ENCODE data around the gene ITGB3.

The ITGB3 gene

DNA sequence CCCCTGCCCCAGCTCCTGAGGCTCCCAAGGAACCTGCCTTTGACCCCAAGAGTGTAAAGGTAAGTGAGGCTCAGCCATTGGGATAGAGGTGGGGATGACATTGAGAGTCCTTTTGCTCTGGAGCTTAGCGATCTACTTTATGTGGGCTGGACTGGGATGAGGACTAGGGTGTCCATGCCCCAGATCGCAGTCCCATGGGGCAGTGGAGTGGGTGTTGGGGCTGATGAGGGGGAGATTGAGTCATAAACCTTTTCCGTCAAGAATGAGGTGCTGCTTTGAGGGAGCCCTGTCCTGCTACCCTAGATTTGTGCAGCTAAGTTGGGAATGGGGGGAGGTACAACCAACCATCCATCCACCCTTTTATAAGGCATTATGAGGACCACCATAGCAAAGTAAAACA is 44.1 kb upstream of the ITGB3 start:
- Histone ChIP-seq H3K9me3 (ENCODE audit: insufficient read depth, low read length) (no peaks in the 10 kb centered on the region), H3K36me3 (ENCODE audit: low read length) (no peaks in the 10 kb centered on the region), H3K9ac (ENCODE audit: low read length) (no peak overlapping the region), H4K20me1 (ENCODE audit: low read depth, low read length) (no peaks in the 10 kb centered on the region), H3K79me2 (ENCODE audit: insufficient read depth, low read length) (no peaks in the 10 kb centered on the region), H3K27ac (ENCODE audit: low read depth, low read length) (no peak overlapping the region), H3K4me3 (ENCODE audit: insufficient read depth, low read length, poor library complexity, severe bottlenecking) (no peak overlapping the region), H3K9me2 (replicated peaks; ENCODE audit: insufficient read depth, low read length) (no peaks in the 10 kb centered on the region), H2AFZ (ENCODE audit: low read depth, low read length, severe bottlenecking) (no peak overlapping the region), H3K4me2 (ENCODE audit: low read depth, low read length, poor library complexity, severe bottlenecking) (no peak overlapping the region), H3F3A (ENCODE audit: insufficient read depth) (peaks cover 27% of the 10 kb centered on the region), H3K27me3 (ENCODE audit: low read length) (no peaks in the 10 kb centered on the region)
- TF ChIP-seq, protein P1, sequence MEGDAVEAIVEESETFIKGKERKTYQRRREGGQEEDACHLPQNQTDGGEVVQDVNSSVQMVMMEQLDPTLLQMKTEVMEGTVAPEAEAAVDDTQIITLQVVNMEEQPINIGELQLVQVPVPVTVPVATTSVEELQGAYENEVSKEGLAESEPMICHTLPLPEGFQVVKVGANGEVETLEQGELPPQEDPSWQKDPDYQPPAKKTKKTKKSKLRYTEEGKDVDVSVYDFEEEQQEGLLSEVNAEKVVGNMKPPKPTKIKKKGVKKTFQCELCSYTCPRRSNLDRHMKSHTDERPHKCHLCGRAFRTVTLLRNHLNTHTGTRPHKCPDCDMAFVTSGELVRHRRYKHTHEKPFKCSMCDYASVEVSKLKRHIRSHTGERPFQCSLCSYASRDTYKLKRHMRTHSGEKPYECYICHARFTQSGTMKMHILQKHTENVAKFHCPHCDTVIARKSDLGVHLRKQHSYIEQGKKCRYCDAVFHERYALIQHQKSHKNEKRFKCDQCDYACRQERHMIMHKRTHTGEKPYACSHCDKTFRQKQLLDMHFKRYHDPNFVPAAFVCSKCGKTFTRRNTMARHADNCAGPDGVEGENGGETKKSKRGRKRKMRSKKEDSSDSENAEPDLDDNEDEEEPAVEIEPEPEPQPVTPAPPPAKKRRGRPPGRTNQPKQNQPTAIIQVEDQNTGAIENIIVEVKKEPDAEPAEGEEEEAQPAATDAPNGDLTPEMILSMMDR (IDR thresholded peaks at IDR 0.05; ENCODE audit: insufficient read depth, low read length, poor library complexity, severe bottlenecking): no peak
- no peak for TF ChIP-seq EZH2phosphoT487 (conservative IDR thresholded peaks at IDR 0.05; ENCODE audit: low read length)

DNA sequence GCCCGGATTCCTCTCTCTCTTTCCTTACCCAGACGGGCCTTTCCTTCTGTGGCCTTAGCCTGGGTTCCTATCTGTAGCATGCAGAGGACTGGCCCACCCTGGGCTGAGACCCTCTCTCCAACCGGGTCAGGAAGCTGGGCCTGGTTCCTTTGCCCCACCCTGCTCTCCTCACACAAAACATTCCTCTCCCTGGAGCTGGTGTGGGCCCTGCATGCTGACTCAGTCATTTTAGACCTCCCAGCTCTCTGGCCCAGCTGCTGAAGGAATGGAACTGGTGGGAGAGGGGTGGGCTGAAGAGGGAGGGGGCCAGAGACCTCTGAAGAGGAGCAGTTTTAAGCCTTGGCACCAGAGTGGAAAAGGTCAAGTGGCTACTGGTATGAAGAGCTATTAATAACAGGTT is 43.5 kb upstream of the ITGB3 start:
- H3K4me3 ChIP-seq (ENCODE audit: insufficient read depth, low read length, poor library complexity, severe bottlenecking): no peak overlapping the region
- no peaks in the 10 kb centered on the region for H3K9me2 ChIP-seq (replicated peaks; ENCODE audit: insufficient read depth, low read length)
- peaks cover 21% of the 10 kb centered on the region for H3F3A ChIP-seq (ENCODE audit: insufficient read depth)
- TF ChIP-seq EZH2phosphoT487 (conservative IDR thresholded peaks at IDR 0.05; ENCODE audit: low read length): no peak
- TF ChIP-seq, protein P1 (IDR thresholded peaks at IDR 0.05; ENCODE audit: insufficient read depth, low read length, poor library complexity, severe bottlenecking): no peak
- no peaks in the 10 kb centered on the region for H3K36me3 ChIP-seq (ENCODE audit: low read length)
- no peaks in the 10 kb centered on the region for H3K27me3 ChIP-seq (ENCODE audit: low read length)
- H3K4me2 ChIP-seq (ENCODE audit: low read depth, low read length, poor library complexity, severe bottlenecking): no peak overlapping the region
- no peaks in the 10 kb centered on the region for H4K20me1 ChIP-seq (ENCODE audit: low read depth, low read length)
- no peak overlapping the region for H2AFZ ChIP-seq (ENCODE audit: low read depth, low read length, severe bottlenecking)
- H3K9me3 ChIP-seq (ENCODE audit: insufficient read depth, low read length): no peaks in the 10 kb centered on the region
- no peaks in the 10 kb centered on the region for H3K79me2 ChIP-seq (ENCODE audit: insufficient read depth, low read length)
- no peak overlapping the region for H3K27ac ChIP-seq (ENCODE audit: low read depth, low read length)
- no peak overlapping the region for H3K9ac ChIP-seq (ENCODE audit: low read length)

DNA sequence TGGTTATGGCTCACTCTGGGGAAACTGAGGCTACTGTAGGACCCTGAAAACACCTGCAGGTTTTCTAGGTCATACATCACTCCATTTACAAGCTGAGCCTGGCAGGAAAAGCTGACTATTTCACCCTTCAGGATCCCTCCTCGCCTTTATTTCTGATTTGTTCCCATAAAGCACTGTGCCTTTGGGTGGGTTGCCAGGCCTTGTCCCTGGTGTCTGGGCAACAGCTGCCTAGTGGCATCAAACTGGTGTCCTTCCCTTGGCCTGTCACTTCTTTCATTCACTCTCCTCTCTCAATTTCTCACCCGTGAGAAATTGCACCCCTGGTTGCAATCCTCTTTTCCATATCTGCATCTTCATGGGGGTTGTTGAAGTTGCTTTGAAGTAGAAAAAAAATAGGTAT is 42.8 kb upstream of the ITGB3 start:
- Histone ChIP-seq H3K27ac (ENCODE audit: low read depth, low read length) (no peak overlapping the region), H3K36me3 (ENCODE audit: low read length) (no peaks in the 10 kb centered on the region), H3K9me3 (ENCODE audit: insufficient read depth, low read length) (no peaks in the 10 kb centered on the region), H2AFZ (ENCODE audit: low read depth, low read length, severe bottlenecking) (no peak overlapping the region), H3K9me2 (replicated peaks; ENCODE audit: insufficient read depth, low read length) (no peaks in the 10 kb centered on the region), H3K9ac (ENCODE audit: low read length) (no peak overlapping the region), H3K27me3 (ENCODE audit: low read length) (no peaks in the 10 kb centered on the region), H3K4me3 (ENCODE audit: insufficient read depth, low read length, poor library complexity, severe bottlenecking) (no peak overlapping the region), H3K79me2 (ENCODE audit: insufficient read depth, low read length) (no peaks in the 10 kb centered on the region), H3K4me2 (ENCODE audit: low read depth, low read length, poor library complexity, severe bottlenecking) (no peak overlapping the region), H3F3A (ENCODE audit: insufficient read depth) (peaks cover 16% of the 10 kb centered on the region), H4K20me1 (ENCODE audit: low read depth, low read length) (no peaks in the 10 kb centered on the region)
- no peak for TF ChIP-seq EZH2phosphoT487 (conservative IDR thresholded peaks at IDR 0.05; ENCODE audit: low read length)
- TF ChIP-seq, protein P1 (IDR thresholded peaks at IDR 0.05; ENCODE audit: insufficient read depth, low read length, poor library complexity, severe bottlenecking): no peak

All from SU-DHL-6 (cell line).